ENCODE measurements around the gene PTH1R.
"Not testable (repeated sequence)": the region's sequence is repeated elsewhere in the genome, so short reads cannot be mapped to it uniquely, and the experiment has no call there.

The PTH1R gene

GRCh38 chr3:46901591-46902187, 24.2 kb downstream of the PTH1R start:
- no peak for DNase-seq

DNA sequence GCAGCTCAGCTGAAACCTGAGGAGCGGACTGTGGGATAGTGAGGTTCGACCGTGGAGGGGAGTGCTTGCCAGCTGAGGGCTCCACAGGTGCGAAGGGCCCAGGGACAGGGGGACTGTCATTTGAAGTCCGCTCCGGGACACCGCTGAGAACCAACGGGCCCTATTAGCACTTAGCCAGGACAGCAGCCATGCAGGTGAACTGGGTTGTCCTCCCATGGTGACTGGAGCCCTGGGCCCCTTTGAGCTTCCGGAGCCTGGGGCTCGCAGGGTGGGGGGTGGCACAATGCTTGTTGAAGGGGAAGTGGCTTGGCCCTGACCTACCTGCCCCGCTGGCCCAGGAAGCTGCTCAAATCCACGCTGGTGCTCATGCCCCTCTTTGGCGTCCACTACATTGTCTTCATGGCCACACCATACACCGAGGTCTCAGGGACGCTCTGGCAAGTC, 24.7 kb downstream of the PTH1R start:
- DNase-seq = no peak

- DNase-seq = no peak
Measured at GRCh38 chr3:46903341-46904302, 26.1 kb downstream of the PTH1R start.

DNA sequence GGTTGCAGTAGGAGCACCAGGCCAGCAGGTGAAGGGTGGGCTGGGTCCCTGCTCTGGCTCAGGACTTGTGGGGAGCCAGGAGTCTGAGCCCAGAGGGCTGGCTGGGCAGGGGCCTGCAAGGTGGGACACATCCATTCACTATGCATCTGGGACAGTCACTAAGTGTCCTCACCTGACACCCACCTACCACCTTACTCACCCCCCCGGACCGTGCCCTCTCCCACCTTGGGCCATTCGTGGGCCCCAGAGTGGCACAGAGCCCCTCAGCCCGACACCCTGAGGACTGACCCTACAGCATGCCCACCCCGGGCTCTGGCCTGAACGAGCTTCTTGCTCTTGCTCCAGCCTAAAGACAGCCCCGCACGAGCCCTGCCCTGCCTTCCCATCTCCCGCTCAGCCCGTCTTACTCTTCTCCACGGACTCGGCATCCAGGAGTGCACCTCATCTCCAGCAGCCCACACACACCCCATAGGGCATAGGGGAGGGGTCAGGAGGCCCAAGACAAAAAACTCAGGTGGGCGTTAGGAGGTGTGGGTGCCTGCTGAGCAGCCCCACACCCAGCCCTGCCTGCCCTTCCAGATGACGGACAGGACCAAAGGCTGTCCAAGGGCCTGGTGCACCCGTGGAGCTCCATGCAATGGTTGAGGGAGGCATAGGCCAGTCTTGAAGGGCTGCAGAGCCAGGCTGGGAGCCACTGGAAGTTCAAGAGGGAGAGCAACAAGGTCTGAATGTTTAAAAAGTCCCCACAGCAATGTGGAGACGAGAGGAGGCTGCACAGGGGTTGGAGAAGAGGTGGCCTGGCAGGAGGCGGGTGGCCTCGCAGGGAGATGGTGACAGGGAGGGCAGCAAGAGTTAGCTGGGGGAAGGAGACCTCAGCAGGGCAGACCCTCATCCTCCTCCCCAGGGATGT, 27.0 kb downstream of the PTH1R start:
- no peak for DNase-seq

GRCh38 chr3:46905213-46905560, 27.7 kb downstream of the PTH1R start:
- DNase-seq = no peak

DNA sequence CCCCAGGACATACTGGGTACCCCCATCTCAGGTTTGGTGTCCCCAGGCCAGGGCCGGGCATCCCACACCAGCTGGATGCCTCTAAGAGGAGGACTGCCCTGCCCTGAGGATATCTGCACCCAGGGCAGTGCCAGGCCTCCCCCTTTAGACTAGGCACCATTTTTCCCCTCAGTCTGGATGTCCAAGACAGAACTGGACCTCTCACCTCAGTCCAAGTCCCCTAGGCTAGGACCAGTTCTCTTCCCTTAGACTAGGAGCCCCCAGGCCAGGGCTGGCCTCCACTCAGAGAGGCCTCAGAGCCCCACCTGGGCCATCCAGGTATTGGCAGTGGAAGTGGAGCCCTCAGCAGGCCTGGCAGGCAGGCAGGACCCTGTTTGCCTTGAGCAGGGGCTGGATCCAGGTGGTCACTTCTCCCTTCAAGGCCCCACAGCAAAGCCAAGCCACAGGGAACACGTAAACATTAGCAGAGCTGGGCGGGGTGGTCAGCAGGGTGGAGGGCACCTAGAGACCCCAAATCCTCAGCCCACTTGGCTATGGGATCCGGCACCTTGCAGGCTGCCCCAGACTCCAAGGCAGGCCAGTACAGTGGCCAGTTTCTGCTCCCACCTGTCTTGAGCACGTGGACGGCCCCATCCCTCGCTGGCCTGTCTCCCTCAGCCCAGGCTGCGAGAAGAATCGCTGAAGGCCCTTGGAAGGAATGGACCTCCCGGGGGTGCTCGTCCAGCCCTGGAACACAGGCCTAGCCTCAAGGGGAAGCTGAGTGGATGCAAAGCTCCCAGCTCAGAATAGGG, 28.3 kb downstream of the PTH1R start:
- no peak for DNase-seq

DNA sequence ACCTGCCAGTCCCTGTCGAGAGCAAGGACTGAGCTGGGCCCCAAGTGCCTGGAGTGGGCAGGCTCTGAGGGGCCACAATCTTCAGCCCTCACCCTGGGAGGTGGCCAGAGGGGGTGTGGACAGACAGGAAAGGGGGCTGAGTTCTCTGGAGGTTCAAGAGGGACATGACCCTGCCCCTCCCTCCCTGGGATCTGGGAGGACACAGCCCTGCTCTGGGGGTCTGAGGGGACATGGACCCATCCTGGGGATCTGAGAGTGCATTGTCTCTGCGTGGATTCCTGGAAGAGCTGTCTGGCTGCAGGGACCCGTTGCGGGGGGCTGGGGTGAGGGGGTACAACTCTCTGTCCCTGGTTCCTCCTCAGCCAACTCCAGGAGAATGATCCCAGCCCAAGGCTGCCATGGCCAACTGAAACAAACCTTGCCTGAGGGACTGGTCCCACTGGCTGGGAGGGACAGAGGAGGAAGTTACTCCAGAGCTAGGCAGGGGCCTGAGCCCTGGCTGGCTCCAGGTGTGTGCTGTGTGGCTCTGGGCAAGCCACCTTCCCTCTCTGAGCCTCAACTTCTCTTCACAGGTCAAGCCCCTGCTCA, 29.0 kb downstream of the PTH1R start:
- DNase-seq = no peak

- DNase-seq = no peak
Measured at GRCh38 chr3:46907271-46907670, 29.8 kb downstream of the PTH1R start.

DNA sequence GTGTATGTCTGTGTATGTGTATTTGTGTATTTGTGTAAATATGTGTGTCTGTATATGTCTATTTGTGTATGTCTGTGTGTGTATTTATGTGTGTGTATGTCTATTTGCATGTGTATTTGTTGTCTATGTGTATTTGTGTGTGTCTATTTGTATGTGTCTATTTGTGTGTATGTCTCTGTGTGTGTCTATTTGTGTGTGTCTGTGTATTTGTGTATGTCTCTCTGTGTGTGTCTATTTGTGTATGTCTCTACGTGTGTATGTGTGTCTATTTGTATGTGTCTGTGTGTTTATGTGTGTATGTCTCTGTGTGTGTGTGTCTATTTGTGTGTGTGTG, 30.4 kb downstream of the PTH1R start:
- DNase-seq = no peak

- no peak for DNase-seq
Measured at GRCh38 chr3:46908294-46908985, 30.9 kb downstream of the PTH1R start.

DNA sequence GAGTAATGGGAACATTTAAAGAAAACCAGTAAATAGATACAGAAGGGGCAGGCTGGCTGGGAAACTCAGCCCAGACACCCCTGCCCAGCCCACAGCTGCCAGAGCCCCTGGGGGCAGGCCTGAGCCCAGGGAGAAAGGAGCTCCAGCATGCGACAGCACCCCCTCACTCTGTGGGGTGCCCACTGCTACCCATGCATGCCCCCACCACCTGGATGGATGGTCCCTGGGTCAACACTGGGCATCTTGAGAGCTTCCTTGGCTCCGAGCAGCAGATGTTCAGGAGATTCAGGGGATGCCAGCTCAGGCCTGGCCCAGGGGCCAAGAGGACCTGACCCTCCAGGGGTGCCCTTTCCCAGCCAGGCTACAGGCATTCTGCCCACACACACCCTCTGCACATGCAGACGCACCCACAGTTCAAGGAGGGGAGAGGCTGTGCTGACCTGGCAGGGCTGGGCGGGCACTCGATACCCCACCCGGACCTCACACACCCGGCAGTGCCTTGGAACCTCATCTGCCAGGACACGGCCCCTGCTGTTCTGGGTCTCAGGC, 31.5 kb downstream of the PTH1R start:
- no peak for DNase-seq

DNA sequence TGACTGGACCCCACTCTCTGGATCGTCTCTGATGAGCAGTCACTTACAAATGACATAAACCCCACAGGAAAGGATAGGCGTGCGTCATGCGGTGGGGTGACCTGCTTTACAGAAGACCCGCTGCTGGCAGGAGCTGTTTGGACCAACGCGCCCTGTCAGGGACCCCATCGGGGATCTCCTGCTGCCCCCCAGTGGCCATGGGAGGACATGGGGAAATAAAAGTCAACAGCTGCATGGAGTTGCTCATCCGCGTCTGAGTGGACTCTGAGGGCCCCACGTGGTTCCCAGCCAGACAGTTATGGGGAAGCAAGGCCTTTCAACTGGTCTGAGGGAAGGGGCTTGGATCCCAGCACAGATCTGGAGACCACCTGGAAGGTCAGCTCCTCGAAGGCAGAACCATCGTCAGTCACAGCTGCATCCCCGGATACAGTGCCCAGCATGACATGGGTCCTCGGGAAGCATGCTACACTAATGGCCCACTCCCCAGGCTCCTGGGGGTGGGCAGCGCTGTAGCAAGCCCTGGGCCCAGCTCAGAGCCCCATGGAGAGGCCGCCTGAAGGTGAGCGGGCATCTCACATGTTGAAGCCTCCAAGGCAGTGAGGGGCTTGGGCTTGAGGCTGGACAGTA, 32.1 kb downstream of the PTH1R start:
- DNase-seq = peak; percentile 84 to 85

DNA sequence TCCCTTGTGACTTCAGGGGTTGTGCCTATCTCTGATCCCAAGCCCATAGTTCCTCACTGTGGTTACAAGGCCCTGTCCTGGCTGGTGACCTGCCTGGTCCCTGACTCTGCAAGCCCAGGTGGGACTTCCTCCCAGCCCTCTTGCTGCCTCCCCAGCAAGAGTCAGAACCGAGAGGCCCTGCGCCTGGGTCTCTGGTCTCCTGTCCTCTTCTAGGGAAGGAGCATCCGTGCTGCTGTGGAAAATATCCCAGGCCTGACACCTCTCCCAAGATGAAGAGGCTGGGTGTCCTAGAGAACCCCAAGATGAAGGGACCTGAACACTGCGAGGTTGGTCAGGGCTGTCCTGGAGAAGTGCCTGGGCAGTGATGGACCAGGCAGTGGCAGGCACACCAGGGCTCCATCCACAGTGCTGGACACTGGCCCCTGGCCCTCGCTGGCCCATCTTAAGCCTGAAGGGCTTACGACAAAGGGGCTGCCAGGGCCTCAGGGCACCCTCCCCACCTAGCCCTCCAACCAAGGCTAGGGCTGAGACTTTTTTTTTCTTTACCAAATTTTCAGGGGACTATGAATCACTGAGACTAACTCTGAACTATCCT, 32.7 kb downstream of the PTH1R start:
- DNase-seq = no peak

- not testable (repeated sequence) for DNase-seq
Measured at GRCh38 chr3:46910914-46911313, 33.4 kb downstream of the PTH1R start.

- DNase-seq = no peak
Measured at GRCh38 chr3:46912986-46913385, 35.5 kb downstream of the PTH1R start.

DNA sequence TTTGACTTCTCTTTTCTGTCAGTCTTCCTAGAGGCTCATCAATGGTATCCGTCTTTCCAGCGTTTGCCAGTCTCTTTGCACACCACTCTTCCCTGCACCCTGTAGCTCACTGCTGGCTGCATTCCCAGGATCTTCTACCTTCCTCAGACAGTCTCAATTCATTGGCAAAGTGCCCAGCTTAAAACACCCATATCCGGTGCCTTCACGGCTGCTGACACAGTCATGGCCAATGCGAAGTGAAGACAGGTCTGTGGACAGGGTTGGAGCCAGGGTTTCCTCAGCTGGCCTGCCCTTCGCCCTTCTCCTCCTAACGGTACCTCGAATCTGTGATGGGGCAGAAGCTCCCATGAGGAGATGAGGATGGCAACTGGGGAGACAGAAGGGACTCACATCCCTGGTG, 36.1 kb downstream of the PTH1R start:
- DNase-seq = no peak

GRCh38 chr3:46914849-46915248, 37.3 kb downstream of the PTH1R start:
- DNase-seq = no peak

GRCh38 chr3:46915297-46915822, 37.8 kb downstream of the PTH1R start:
- no peak for DNase-seq

- no peak for DNase-seq
Measured at GRCh38 chr3:46916278-46916677, 38.8 kb downstream of the PTH1R start.

DNA sequence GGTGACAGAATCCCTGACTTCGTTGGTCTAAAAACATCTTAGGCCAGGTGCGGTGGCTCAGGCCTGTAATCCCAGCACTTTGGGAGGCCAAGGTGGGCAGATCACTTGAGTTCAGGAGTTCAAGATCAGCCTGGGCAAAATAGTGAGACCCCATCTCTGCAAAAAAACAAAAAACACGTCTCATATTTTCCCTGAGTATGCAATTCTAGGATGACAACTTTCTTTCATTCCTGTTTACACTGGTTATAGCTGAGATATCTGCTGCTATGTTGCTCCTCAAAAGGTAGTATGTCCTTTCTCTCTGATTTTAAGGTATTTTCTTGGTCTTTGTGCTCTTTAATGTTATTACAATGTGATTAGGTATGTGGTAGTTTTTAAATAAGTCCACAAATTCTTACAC, 39.3 kb downstream of the PTH1R start:
- no peak for DNase-seq

Data from stimulated activated CD4-positive, alpha-beta T cell treated with anti-CD3 and anti-CD28 coated beads, Interleukin-2, amount 100 ng/mL, for 24 hours (primary cell).